ENCODE data around the gene RAB40C.

The RAB40C gene

DNA sequence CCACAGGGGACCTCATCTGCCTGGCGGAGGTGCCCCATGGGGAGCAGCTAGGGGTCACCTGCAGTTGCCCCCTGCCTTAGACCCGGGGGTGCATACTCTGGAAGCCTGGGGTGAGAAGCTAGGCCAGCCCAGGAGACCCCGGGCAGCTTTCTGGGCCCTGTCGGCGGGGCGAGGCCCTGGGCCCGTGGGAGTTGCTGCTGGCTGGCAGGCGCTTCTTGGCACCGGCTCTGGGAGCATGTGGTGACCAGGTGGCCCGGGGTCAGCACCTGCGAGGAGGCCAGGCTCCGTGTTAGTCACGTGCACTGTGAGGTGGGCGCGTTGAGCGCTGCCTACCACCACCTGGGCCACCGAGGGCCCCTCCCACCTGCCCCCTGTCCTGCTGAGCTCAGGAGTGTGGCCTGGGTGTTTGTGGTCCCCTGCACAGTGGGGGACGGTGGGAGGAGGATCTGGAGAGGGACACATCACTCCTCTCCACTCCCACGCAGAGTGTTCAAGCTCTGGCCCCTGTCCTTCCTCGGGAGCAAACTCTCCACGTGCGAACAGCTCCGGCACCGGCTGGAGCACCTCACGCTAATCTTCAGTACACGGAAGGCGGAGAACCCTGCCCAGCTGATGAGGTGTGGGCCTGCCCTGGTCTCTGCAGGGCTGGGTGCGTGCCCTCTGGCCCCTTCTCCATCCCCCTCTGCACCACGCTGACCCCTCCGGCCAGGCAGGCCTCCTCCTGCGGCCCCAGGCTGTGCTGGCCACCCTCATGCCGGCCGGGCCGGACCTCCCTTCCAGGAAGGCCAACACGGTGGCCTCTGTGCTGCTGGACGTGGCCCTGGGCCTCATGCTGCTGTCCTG lies 14.3 kb upstream of the RAB40C start:
- no peak for FAIRE-seq

DNA sequence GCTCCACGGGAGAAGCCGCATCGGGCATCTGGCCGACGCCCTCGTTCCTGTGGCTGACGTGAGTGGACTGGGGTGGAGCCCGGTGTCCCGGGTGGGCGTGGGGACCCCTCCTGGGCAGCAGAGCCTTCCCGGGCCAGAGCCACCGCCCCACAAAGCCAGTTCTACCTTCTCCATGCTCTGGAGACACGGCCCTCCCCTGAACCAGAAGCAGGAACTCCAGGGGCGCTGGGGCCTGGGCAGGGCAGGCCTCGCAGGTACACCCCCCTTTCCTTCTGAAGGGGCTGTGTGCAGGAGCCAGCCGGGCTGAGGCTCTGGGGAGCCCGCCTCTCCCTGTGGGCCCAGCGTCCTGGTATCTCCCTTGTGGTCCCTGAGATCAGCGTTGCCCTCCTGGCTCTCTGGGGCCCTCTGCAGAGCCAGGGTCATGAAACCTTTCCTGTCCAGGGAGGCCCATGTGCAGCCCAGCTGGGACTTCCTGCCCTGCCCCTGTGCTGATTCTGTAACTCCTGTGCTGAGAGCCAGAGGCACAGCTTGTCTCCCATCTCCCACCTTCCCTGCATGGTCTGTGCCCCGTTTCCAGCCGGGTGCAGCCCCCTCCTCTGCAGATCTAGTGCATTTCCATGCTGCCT lies 13.6 kb upstream of the RAB40C start:
- FAIRE-seq, result no peak

DNA sequence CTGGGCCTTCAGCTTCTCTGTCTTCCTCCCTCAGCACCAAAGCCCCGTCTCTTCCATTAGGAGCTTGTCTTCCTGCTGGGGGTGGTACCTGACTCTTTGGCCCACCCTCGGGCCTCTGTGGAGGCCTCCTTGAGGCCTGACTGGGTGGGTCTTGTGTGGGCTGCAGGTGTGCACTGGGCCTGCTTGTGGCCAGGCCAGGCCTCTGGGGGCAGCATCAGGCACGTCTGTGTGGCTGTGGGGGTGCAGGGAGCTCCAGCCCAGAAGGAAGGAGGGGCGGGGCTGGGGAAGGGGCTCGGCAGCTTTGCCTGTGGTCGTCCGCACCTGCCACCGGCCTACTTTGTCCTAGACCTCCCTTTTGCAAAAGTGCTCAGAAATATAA lies 13.1 kb upstream of the RAB40C start:
- no peak for FAIRE-seq

DNA sequence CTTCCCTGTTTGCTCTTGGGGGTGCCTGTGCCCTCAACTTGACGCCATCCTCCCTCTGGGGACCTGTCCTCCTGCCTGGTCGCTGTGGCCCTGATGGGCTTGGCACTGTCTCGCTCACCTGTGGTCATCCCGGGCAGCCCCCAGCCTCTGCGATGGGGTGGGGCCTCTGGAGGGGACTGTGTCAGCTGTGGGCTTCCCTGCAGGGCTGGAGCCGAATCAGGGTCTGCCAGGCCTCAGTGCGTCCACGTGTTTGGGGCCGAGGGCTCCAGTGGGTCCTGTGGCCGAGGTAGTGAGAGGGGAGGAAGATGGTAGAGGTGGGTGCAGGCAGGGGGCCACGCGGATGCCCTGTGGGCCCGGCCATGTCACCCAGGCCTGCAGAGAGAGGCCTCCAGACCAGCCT lies 12.1 kb upstream of the RAB40C start:
- no peak for FAIRE-seq

DNA sequence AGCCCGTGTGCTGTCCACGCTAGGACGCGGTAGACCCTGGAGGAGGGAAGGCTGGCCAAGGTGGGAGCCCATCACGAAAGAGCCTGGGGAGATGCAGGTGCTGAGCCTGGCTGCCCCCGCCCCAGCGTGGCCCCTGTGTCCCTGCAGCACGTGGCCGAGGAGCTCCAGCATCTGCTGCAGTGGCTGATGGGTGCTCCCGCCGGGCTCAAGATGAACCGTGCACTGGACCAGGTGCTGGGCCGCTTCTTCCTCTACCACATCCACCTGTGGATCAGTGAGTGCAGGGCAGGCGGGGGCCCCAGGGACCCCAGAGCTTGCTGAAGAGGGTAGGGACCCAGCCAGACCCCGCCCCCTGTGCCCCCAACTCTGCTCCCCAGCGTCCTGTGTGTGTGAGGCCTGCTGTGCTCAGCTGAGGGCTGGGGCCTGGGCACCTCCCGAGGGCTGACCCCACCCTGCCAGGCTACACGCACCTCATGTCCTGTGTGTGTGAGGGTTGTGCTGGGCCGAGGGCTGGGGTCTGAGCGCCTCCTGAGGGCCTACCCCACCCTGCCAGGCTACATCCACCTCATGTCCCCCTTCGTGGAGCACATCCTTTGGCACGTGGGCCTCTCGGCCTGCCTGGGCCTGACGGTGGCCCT lies 11.5 kb upstream of the RAB40C start:
- FAIRE-seq, result no peak

DNA sequence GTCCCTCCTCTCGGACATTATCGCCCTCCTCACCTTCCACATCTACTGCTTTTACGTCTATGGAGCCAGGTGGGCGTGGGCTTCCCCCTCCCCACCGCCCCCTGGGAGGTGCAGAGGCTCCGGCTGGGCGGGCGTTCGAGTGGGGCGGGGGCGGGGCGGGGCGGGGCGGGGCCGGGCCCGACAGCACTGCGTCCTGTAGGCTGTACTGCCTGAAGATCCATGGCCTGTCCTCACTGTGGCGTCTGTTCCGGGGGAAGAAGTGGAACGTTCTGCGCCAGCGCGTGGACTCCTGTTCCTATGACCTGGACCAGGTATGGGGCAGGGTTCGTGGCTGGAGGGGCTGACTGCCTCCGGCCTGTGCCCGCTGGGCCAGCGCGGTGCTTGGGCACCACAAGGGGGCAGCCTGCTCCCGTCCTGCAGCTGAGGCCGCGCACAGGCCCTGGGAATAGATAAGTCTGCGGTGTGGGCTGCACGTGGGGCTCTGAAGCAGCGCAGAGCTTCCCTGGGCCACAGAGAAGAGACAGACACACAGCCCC lies 10.9 kb upstream of the RAB40C start:
- FAIRE-seq, result no peak

DNA sequence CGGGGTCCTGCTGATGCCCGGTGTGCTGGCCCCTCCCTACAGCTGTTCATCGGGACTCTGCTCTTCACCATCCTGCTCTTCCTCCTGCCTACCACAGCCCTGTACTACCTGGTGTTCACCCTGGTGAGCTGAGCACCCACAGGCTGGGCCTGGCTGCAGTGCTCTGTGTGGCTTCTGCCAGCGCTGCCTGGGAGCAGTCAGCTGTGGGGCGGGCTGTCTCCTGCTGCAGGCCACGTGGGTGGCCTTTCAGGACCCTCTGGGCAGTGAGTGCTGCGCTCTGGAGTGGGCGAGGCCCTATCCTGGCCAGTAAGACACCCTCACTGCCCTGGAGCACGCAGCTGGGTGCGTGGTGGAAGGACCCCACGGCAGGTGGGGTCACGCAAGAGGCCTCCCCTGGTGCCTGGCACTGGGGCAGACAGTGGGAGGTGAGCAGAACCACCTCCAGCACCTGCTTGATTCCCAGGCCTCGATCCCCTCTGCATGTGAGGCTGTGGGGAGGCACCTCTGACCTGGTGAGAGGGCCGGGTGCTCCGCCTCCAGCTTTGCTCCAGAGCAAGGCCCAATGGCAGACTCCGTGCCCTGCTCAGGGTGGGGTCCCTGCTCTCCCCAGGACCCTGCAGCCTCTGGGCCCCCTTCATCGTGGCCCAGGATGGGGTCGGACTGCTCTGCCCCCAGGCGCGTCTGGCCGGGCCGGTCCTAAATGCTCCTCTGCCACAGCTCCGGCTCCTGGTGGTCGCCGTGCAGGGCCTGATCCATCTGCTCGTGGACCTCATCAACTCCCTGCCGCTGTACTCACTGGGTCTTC lies 9.5 kb upstream of the RAB40C start:
- FAIRE-seq, result no peak

DNA sequence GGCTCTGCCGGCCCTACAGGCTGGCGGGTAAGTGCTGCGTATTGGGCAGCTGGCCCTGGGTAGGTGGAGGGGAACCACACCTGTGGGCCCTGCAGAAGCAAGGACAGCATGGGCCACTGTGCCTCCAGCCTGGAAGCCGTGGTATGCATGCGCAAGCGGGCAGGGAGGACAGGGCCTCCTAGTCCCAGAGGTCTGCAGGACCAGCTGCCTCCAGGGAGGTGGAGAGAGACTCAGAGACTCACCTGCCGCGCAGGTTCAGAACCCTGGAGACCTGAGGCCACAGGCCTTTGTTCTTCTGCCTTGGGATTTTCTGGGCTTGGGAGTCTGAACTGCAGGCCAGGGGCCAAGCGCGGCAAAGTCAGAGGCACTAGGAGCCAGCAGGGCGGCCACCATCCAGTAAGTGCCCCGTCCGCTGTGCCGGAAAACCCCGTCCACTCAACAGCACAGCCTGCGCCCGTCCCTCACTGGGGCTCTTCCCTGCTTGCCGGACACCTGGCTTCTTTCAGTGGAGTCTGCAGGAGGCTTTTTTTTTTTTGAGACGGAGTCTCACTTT lies 8.8 kb upstream of the RAB40C start:
- FAIRE-seq, result no peak

DNA sequence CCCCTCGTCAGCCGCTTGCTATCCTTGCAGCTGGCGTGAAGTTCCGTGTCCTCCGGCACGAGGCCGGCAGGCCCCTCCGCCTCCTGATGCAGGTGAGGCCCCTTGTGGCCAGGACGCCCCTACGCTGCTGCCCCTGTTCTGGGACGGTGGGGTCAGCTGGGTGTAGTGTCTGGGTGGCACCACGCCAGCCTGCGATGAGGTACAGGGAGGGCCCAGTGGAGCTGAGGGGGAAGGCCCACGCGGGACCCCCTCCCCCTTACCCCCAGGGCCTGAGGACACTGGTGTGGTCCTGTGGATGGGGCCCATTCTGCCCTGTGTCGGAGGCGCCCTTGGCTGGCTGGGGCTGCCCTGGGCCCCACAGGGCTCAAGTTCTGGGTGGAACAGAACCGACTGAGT lies 7.7 kb upstream of the RAB40C start:
- FAIRE-seq, result no peak

DNA sequence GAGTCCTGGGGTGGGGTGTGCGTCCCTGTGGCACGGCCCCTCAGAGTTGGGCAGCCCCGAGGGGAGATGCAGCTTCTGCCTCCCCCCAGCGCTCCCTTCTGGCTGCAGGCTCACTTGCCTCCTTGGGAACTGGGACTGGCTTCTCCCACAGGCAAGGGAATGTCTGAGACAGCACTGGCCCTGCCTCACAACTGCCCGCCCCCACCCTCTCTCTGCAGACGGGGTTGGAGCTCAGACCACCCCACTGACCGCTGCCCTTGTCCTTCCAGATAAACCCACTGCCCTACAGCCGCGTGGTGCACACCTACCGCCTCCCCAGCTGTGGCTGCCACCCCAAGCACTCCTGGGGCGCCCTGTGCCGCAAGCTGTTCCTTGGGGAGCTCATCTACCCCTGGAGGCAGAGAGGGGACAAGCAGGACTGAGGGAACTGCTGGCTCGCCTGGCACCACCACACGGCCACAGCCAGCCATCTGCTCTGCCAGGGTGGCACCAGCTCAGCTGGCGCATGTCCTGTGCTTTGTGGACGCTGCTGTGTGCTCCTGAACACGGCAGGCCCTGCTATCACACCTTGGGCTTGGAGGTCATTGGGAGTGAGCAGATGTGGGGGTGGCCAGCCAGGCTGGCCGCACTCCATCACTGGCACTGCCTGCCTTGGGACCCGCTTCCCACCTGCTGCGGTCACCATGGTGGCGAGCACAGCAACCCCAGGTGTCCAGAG lies 7.1 kb upstream of the RAB40C start:
- no peak for FAIRE-seq

DNA sequence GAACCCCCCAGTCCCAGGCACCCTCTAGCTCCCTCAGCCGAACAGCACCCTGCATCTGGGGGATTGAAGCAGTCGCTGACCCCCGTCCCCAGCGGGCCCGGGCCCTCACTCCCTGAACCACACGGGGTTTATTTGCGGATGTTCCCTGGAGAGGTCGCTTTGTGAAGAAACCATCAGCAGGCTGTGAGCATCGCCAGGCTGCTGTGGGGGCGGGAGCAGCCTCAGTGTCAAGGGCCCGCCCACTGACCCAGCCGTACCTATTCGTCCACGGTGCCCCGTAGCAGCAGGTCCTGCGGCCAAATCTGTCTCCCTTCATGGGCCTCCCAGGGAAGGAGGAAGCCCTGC lies 6.4 kb upstream of the RAB40C start:
- no peak for FAIRE-seq

DNA sequence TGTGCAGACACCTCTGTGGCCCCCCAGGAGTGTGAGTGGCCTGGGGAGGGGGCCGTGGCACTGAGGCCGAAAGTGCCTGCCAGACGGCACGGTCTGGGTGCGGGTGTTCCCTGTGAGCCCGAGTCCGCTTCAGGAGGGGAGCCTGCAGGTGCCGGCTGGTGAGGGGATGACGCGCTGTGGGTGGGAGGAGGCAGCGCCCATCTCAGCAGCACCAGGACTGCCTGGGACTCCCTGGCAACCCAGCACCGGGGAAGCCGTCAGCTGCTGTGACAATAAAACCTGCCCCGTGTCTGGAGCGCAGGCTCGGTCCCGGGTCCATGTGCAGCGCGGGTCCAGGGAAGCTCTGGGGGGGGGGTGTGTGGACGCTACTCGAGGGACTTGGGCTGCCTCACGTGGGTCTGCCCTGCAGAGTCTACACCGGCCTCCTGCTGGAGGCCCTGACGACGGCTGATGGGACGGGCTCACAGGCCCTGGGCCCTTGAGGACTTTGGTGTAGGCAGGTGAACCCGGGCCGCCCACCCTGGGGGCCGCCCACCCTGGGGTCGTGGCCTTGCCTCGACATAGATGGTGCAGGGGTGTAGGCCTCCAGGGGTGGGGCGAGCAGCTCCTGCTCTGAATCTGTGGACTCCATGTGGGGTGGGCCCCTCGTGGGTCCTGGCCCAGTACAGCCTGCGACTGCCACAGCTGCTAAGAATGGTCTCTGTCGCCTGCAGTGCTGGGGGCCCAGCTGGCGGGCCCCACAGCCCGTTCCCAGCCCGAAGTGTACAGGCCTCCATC lies 5.9 kb upstream of the RAB40C start:
- FAIRE-seq, result no peak

DNA sequence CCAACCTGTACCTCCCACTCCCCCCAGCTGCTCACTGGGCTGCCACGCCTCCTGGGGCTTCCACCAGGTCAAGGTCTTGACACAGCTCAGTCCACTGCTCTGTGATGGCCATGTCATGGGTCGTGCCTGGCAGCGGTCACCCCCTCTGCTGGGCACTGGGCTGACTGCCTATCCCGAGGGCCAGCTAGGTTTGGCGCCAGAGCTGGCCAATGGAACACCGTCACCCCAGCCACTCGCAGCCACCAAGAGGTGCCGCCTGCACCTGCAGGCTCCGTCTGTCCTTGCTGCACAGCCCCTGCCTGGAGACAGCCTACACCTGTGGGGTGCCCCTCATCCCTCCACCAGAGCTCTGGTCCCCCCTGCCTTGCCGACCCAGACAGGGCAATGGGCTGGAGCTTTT lies 4.5 kb upstream of the RAB40C start:
- no peak for FAIRE-seq

DNA sequence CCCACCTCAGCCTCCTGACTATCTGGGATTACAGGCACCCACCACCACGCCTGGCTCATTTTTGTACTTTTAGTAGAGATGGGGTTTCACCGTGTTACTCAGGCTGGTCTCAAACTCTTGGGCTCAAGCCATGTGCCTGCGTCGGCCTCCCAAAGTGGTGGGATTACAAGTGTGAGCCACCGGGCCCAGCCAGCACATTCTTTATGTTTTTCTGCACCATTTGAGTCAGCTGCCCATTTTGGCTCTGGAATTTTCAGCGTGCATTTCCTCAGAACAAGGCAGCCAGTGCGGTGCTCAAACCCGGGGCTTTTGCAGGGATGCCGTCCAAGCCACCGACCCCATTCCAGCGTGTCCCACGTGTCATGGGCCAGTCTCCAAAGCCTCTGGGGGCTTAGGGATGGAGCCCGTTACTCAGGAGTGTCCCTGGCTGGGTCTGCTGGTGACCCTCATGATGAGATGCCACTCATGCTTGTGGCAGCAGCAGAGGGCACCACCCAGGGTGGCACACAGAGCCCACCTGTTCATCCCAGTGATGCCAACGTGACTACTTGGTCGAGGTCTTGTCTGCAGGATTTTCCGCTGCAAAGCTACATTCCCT lies 3.7 kb upstream of the RAB40C start:
- FAIRE-seq, result no peak

DNA sequence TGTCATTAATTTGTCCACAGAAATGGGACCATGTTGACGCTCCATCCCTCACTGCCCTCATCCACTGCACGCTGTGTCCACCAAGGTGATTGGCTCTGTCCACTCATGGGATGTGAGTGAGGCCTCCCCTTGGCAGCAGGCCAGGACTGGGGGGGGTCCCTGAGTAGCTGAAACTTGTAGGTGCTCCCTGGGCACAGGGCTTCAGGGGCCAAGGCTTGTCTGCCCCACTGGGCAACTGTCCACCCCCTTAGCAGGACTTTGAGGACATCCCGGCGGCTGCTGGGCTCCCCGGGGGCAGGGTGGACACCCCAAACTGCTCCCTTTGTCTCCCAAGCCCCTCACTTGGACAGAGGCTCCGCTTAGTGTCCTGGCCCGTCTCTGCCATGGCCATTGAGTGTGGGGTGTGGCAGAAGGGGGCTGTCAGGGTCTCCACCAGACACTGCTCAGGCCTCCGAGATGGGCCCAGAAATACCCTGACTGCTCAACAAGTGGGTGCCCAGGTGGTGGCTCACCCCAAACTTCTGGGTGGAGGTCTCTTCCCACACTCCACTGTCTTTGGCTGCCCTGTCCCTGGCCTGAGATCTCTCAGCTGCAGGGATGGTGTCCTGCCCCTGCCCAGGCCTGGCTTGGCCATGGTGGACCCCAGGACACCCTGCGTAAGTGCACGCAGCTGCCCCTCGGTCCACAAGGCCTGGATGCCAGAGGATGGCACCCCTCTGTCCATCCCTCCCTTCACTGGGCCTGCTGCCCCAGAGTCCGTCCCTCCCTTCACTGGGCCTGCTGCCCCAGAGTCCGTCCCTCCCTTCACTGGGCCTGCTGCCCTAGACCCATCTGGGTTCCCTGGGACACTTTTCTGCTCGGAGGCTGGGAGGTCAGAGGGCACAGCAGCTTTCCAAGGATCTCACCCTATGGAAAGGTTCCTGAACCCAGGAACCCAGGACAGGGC lies 2.9 kb upstream of the RAB40C start:
- FAIRE-seq, result no peak

DNA sequence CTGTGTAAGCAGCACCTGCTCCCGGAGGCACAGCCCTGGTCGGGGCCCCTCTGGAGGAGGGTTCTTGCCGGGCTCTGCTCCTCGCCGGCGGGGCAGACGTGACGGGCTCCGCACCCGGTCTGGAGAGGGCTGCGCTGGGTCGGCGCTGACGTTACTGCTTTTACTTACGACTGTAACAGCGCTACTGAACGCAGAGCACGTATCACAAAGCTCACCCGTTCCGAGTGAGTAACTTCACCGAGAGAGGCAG lies 1.3 kb upstream of the RAB40C start:
- FAIRE-seq, result no peak

DNA sequence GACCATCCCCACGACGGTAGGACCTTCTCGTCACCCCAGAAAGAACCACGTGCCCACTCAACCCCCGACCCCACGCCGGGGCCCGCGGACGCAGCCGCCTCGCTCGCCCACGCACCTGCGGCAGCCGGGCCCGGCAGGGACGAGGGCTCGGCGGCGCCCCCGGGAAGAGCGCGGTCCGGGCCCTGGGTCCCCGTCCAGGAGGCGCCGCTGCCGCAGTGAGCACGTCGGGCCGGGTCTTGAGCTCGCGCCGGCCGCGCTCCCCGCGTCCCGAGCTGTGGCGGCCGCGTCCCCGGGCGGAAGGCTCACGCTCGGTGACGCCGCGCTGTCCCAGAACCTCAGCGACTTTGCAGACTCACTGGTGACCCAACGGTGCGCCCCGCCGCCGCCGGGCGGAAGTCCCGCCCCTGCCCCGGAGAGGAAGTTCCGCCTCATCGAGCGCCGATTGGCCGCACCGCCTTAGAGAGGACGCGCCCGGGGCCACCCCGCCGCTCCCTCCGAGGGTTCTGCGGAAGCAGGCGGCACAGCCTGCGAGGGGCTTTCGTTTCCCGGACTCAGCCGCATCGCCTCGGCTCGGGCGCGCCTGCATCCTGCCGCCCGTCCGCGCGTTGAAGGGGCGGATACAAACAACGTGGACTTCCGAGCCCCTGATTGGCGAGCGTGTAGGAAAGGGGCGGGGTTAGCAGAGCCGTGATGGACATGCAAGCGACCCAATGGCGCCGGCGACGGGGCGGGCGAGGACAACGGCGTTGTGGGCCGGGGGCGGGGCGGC lies 793 bp upstream of the RAB40C start:
- FAIRE-seq, result no peak

DNA sequence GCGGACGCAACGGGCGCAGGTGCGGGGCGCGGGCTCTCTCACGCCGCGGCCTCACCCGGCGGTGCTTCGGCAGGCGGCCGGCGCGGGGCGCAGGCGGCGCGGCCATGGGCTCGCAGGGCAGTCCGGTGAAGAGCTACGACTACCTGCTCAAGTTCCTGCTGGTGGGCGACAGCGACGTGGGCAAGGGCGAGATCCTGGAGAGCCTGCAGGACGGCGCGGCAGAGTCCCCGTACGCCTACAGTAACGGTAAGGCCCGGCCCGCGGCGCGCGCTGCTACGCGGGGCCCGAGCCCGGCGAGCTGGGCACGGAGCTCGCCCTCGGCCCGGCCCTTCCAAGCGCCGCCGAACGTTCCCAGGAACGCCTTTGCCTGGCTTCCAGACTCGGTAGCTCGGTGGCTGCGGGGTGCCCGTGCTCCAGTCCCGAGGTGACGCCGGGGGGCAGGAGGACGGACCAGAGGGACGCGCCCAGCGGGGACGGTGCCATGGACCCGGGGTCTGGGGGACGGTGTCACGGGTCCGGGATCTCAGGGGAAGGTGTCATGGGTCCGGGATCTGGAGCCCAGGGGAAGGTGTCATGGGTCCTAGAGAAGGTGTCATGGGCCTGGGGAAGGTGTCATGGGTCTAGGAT lies 435 bp downstream of the RAB40C start:
- no peak for FAIRE-seq

DNA sequence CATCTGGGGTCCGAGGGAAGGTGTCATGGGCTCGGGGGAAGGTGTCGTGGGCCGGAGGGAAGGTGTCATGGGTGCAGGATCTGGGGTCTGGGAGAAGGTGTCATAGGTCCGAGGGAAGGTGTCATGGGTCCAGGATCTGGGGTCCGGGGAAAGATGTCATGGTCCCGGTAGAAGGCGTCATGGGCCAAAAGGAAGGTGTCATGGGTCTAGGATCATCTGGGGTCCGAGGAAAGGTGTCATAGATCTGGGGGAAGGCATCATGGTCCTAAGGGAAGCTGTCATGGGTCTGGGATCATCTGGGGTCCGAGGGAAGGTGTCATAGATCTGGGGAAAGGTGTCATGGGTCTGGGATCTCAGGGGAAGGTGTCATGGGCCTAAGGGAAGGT lies 942 bp downstream of the RAB40C start:
- no peak for FAIRE-seq
